OCI-LY1 (cell line): ENCODE results near the gene EYS.

Experiments
- H2AFZ ChIP-seq: fragments of 200-600 bp; sonication (generic), shearing (Covaris generic); 2 replicates; pipeline ENCODE4 v1.6.0; 2014; ENCODE audit warnings: antibody characterized with exemption, mild to moderate bottlenecking, low read length
- H3F3A ChIP-seq: fragments of 200-600 bp; sonication (generic), shearing (Covaris generic); 2 replicates; pipeline ENCODE4 v1.6.0; 2014; ENCODE audit warnings: mild to moderate bottlenecking, antibody characterized with exemption, low read length, moderate library complexity; ENCODE audit not compliant: insufficient read depth
- H3K27ac ChIP-seq: fragments of 200-600 bp; sonication (generic); 2 replicates; pipeline ENCODE4 v1.5.1; 2014; ENCODE audit warnings: low read length, mixed run types, mild to moderate bottlenecking, low read depth; ENCODE audit not compliant: poor library complexity, severe bottlenecking
- H3K27me3 ChIP-seq: fragments of 200-600 bp; sonication (generic); 2 replicates; pipeline ENCODE4 v1.6.0; 2014; ENCODE audit warnings: antibody characterized with exemption, mild to moderate bottlenecking, low read length, moderate library complexity; ENCODE audit not compliant: insufficient read depth
- H3K36me3 ChIP-seq: fragments of 200-600 bp; sonication (generic); 2 replicates; pipeline ENCODE4 v1.6.1; 2014; ENCODE audit warnings: mild to moderate bottlenecking, antibody characterized with exemption, low read length, moderate library complexity, mixed read lengths; ENCODE audit not compliant: insufficient read depth
- H3K4me1 ChIP-seq: fragments of 200-600 bp; sonication (generic); 2 replicates; pipeline ENCODE4 v1.5.1; 2014; ENCODE audit warnings: mild to moderate bottlenecking, low read length, moderate library complexity; ENCODE audit not compliant: insufficient read depth, severe bottlenecking
- H3K4me2 ChIP-seq: fragments of 200-600 bp; sonication (generic), shearing (Covaris generic); 2 replicates; pipeline ENCODE4 v1.6.1; 2014; ENCODE audit warnings: low read length
- H3K4me3 ChIP-seq: fragments of 200-600 bp; sonication (generic); 2 replicates; pipeline ENCODE4 v1.5.1; 2014; ENCODE audit warnings: low read length, low read depth, mild to moderate bottlenecking, mixed read lengths; ENCODE audit not compliant: poor library complexity, severe bottlenecking
- H3K79me2 ChIP-seq: fragments of 200-600 bp; shearing (Covaris generic); 2 replicates; pipeline ENCODE4 v1.6.1; 2016; ENCODE audit warnings: mixed run types, low read length, mixed read lengths; ENCODE audit not compliant: insufficient read depth
- H3K9ac ChIP-seq: fragments of 200-600 bp; sonication (generic), shearing (Covaris generic); 2 replicates; pipeline ENCODE4 v1.6.1; 2014; ENCODE audit warnings: mild to moderate bottlenecking, low read length, mixed read lengths
- H3K9me2 ChIP-seq: fragments of 200-600 bp; sonication (generic), shearing (Covaris generic); 2 replicates; pipeline ENCODE4 v1.6.1; 2014; ENCODE audit warnings: low read depth, mild to moderate bottlenecking, low read length, mixed read lengths
- H3K9me3 ChIP-seq: fragments of 200-600 bp; shearing (Covaris generic); 2 replicates; pipeline ENCODE4 v1.6.1; 2014; ENCODE audit warnings: low read length, mixed read lengths
- H4K20me1 ChIP-seq: fragments of 200-600 bp; sonication (generic), shearing (Covaris generic); 2 replicates; pipeline ENCODE4 v1.6.0; 2016; ENCODE audit warnings: mild to moderate bottlenecking, low read length; ENCODE audit not compliant: insufficient read depth
- EZH2 ChIP-seq: fragments of 200-600 bp; sonication (generic), shearing (Covaris generic); IDR thresholded peaks from 2 replicates; pipeline ENCODE4 v1.8.0; 2017; ENCODE audit warnings: borderline replicate concordance, mixed run types, mild to moderate bottlenecking, antibody characterized with exemption, low read length, moderate library complexity, mixed read lengths
- TF ChIP-seq, protein P1 (sequence below): fragments of 200-600 bp; sonication (generic), shearing (Covaris generic); IDR thresholded peaks from 2 replicates; pipeline ENCODE4 v1.5.1; 2017; ENCODE audit warnings: mild to moderate bottlenecking, antibody characterized with exemption, low read length, moderate library complexity, mixed read lengths

EYS gene

DNA sequence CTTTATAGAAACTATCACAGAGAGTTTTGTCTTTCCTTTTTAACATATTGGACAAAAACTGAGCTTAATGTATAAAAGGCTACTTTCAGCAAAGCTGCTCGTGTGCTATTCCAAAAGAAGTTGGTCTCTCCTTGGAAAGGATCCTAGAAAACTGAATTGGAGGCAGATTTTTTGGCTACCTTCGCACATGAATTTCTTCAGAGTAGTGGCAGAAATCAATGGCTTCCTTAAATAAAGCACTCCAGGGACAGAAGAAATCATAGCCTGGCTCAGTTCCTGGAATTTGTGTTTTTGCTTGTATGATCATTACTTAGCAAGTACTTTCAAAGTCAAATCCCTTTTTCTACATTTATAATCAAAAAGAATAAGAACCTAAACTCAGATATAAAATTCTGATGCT lies 1291.1 kb downstream of the EYS start:
- Histone ChIP-seq H4K20me1 (no peaks in the 10 kb centered on the region), H3K4me3 (no peak overlapping the region), H3K9ac (no peak overlapping the region), H3K27ac (no peak overlapping the region), H3K9me2 (no peaks in the 10 kb centered on the region), H3K79me2 (no peaks in the 10 kb centered on the region), H3K9me3 (no peaks in the 10 kb centered on the region), H3K36me3 (no peaks in the 10 kb centered on the region), H3K4me2 (no peak overlapping the region), H3F3A (no peaks in the 10 kb centered on the region), H3K27me3 (no peaks in the 10 kb centered on the region), H2AFZ (no peak overlapping the region), H3K4me1 (no peaks in the 10 kb centered on the region)
- TF ChIP-seq, protein P1, sequence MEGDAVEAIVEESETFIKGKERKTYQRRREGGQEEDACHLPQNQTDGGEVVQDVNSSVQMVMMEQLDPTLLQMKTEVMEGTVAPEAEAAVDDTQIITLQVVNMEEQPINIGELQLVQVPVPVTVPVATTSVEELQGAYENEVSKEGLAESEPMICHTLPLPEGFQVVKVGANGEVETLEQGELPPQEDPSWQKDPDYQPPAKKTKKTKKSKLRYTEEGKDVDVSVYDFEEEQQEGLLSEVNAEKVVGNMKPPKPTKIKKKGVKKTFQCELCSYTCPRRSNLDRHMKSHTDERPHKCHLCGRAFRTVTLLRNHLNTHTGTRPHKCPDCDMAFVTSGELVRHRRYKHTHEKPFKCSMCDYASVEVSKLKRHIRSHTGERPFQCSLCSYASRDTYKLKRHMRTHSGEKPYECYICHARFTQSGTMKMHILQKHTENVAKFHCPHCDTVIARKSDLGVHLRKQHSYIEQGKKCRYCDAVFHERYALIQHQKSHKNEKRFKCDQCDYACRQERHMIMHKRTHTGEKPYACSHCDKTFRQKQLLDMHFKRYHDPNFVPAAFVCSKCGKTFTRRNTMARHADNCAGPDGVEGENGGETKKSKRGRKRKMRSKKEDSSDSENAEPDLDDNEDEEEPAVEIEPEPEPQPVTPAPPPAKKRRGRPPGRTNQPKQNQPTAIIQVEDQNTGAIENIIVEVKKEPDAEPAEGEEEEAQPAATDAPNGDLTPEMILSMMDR = no peak
- TF ChIP-seq EZH2 = no peak

DNA sequence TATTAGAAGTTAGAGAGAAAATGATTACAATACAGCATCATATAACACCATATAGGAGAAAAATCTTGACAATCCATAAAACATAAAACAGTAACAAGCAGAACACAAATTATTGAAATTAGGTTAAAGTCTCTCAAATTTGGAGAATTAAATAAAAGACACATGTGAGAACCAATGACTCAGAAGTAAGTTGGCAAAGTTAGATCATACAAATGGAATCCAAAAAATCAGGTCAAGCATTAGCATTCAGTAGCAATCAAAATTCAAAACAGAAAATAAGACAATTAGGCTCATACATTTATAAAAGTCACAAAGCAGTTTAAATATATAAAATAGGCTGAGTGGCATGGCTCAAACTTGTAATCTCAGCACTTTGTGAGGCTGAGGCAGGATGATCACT lies 1295.8 kb downstream of the EYS start:
- TF ChIP-seq, protein P1 = no peak
- TF ChIP-seq EZH2 = no peak
- Histone ChIP-seq H4K20me1 (no peaks in the 10 kb centered on the region), H3K9me3 (no peaks in the 10 kb centered on the region), H3K4me1 (no peaks in the 10 kb centered on the region), H3K4me2 (no peak overlapping the region), H3K4me3 (no peak overlapping the region), H2AFZ (no peak overlapping the region), H3K79me2 (no peaks in the 10 kb centered on the region), H3K9me2 (no peaks in the 10 kb centered on the region), H3K9ac (no peak overlapping the region), H3K36me3 (no peaks in the 10 kb centered on the region), H3F3A (no peaks in the 10 kb centered on the region), H3K27ac (no peak overlapping the region), H3K27me3 (no peaks in the 10 kb centered on the region)

DNA sequence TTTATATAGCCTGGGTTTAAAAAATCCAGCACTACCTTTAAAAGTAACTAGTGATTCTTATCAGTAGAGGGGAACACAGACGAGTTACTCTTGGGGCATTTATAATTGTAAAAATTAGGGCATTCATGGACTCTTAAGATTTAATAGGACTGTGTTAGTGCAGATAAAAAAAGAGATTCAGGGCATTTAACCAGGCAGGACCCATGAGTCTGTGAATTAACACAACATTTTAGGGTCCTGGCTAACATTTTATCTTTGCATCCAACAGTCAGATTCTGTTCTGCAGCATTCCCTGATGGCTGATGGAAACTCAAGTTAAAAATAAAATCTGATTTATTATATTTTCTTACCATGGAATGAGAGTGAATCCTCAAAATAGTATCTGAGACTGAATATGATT lies 1297.1 kb downstream of the EYS start:
- no peaks in the 10 kb centered on the region for H3F3A ChIP-seq
- H3K79me2 ChIP-seq = no peaks in the 10 kb centered on the region
- no peak overlapping the region for H3K4me3 ChIP-seq
- no peak for TF ChIP-seq EZH2
- TF ChIP-seq, protein P1 = no peak
- H3K9me3 ChIP-seq = no peaks in the 10 kb centered on the region
- no peaks in the 10 kb centered on the region for H3K36me3 ChIP-seq
- no peaks in the 10 kb centered on the region for H4K20me1 ChIP-seq
- no peak overlapping the region for H3K4me2 ChIP-seq
- H3K9me2 ChIP-seq = no peaks in the 10 kb centered on the region
- H3K27ac ChIP-seq = no peak overlapping the region
- H2AFZ ChIP-seq = no peak overlapping the region
- H3K27me3 ChIP-seq = no peaks in the 10 kb centered on the region
- no peaks in the 10 kb centered on the region for H3K4me1 ChIP-seq
- H3K9ac ChIP-seq = no peak overlapping the region
